CD4-positive, CD25-positive, alpha-beta regulatory T cell (primary cell): ENCODE results near the gene IL21. TPM values are rescaled to one million over a fixed set of nuclear protein-coding genes. Genes with fewer than 3 reads are reported as not detected.
"Not testable (repeated sequence)": the region's sequence is repeated elsewhere in the genome, so short reads cannot be mapped to it uniquely, and the experiment has no call there.

ENCODE experiments used
- ATAC-seq, 2 donors: fragments of 150-1000 bp; cut with Tn5 transposase; one replicate each; pipeline ENCODE4 v1.10.0; 2021; ENCODE audit warnings: low read depth in 2 of 2, moderate number of reproducible peaks in 2 of 2, moderate library complexity in 1 of 2
- DNase-seq, 3 donors: peaks; one replicate each; pipeline versions ENCODE4 v3.0.0 to v3.0.0-alpha.2; 2012 to 2022; ENCODE audit warnings: mixed read lengths in 1 of 3
- H3K27ac ChIP-seq: one replicate; pipeline ENCODE4 v1.7.0; 2013; ENCODE audit warnings: mild to moderate bottlenecking, low read length; ENCODE audit not compliant: insufficient read depth, poor library complexity, severe bottlenecking
- H3K27me3 ChIP-seq: one replicate; pipeline ENCODE4 v1.7.0; 2013; ENCODE audit warnings: low read length; ENCODE audit not compliant: control insufficient read depth, insufficient read depth
- H3K36me3 ChIP-seq: one replicate; pipeline ENCODE4 v1.7.0; 2013; ENCODE audit warnings: mild to moderate bottlenecking, low read length, moderate library complexity; ENCODE audit not compliant: control insufficient read depth, insufficient read depth
- H3K4me1 ChIP-seq: 2 replicates; pipeline ENCODE4 v1.7.0; 2013; ENCODE audit warnings: mild to moderate bottlenecking, low read length; ENCODE audit not compliant: insufficient read depth, control insufficient read depth, poor library complexity, severe bottlenecking
- H3K4me3 ChIP-seq: one replicate; pipeline ENCODE4 v1.7.0; 2013; ENCODE audit warnings: low read depth, mild to moderate bottlenecking, low read length, moderate library complexity
- H3K9me3 ChIP-seq, 2 experiments: 1 replicate in 1 of 2; 2 replicates in 1 of 2; pipeline ENCODE4 v1.7.0; 2013; ENCODE audit warnings: low read length in 2 of 2, mild to moderate bottlenecking in 1 of 2, moderate library complexity in 1 of 2; ENCODE audit not compliant: control insufficient read depth in 2 of 2
- H3K27ac Mint-ChIP-seq, 3 donors: one replicate each; pipeline ENCODE4 v1.8.0; 2020 to 2022; ENCODE audit warnings: mild to moderate bottlenecking in 3 of 3, mixed read lengths in 3 of 3, moderate library complexity in 2 of 3
- H3K27me3 Mint-ChIP-seq: one replicate; pipeline ENCODE4 v1.8.0; 2022; ENCODE audit warnings: mild to moderate bottlenecking, mixed read lengths
- H3K36me3 Mint-ChIP-seq: one replicate; pipeline ENCODE4 v1.8.0; 2020; ENCODE audit warnings: mixed read lengths
- H3K4me1 Mint-ChIP-seq, 4 donors: one replicate each; pipeline ENCODE4 v1.8.0; 2020 to 2022; ENCODE audit warnings: mixed read lengths in 4 of 4, mild to moderate bottlenecking in 1 of 4
- H3K4me3 Mint-ChIP-seq, 4 donors: one replicate each; pipeline ENCODE4 v1.8.0; 2020 to 2022; ENCODE audit warnings: mild to moderate bottlenecking in 4 of 4, mixed read lengths in 4 of 4, moderate library complexity in 3 of 4
- H3K9me3 Mint-ChIP-seq, 7 donors: one replicate each; pipeline ENCODE4 v1.8.0; 2020 to 2022; ENCODE audit warnings: mixed read lengths in 7 of 7, mild to moderate bottlenecking in 3 of 7, moderate library complexity in 2 of 7
- polyA plus RNA-seq, 4 donors: library from polyadenylated mRNA; unstranded; fragments of 300-500 nt; fragmentation: Illumina TruSeq; gene quantifications; one replicate each; pipeline ENCODE4 v1.2.3, GENCODE V29; 2021
- total RNA-seq: library from RNA; stranded (reverse); gene quantifications from one replicate; pipeline ENCODE4 v1.2.3, GENCODE V29; 2022

Gene IL21
- total and polyA plus RNA-seq, 5 donors from 2014 or later = 0.15 to 0.20 TPM; not detected in 3

- no peak overlapping the region for H3K27ac Mint-ChIP-seq
- no peak for ATAC-seq
- Histone ChIP-seq H3K36me3 (no peaks in the 10 kb centered on the region), H3K27me3 (no peaks in the 10 kb centered on the region), H3K27ac (no peak overlapping the region), H3K9me3 (no peaks in the 10 kb centered on the region), H3K4me3 (no peak overlapping the region), H3K4me1 (no peaks in the 10 kb centered on the region)
- peaks cover 0 to 2% (median 0%) of the 10 kb centered on the region in 4 donors for H3K4me1 Mint-ChIP-seq
- DNase-seq = no peak
- H3K27me3 Mint-ChIP-seq = peaks cover 4% of the 10 kb centered on the region
- H3K36me3 Mint-ChIP-seq = no peaks in the 10 kb centered on the region
- H3K4me3 Mint-ChIP-seq = no peak overlapping the region
- no peaks in the 10 kb centered on the region for H3K9me3 Mint-ChIP-seq
These were observed 32.2 kb downstream of the IL21 start for GRCh38 chr4:122588453-122589238.

DNA sequence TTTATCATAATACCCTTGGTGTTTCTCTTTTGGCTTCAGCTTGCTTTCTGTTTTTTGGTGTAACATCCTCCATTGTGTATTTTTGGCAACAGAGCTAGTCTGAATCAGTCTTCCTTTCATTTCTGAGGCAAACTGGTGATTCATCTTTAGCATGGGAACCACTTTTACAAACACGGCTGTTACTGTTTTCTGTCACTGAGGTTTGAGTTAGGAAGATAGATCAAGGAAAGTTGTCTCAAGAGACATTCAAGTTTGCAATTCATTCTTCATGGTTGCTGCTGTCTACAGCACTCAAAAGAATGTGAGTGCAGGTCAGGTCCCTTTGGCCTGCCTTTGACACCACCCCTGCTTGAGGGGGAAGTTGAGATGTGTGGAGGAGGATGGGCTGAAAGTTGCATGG lies 36.3 kb downstream of the IL21 start:
- no peak overlapping the region for H3K27ac Mint-ChIP-seq
- H3K36me3 ChIP-seq = no peaks in the 10 kb centered on the region
- DNase-seq (peak in 1 of 3 donors; percentile 6), ATAC-seq (no peak)
- H3K36me3 Mint-ChIP-seq = no peaks in the 10 kb centered on the region
- H3K9me3 Mint-ChIP-seq = no peaks in the 10 kb centered on the region
- H3K27me3 ChIP-seq = no peaks in the 10 kb centered on the region
- H3K27ac ChIP-seq = no peak overlapping the region
- no peak overlapping the region for H3K4me3 ChIP-seq
- no peaks in the 10 kb centered on the region for H3K9me3 ChIP-seq
- H3K4me1 Mint-ChIP-seq = peaks cover 0 to 5% (median 1%) of the 10 kb centered on the region in 4 donors
- H3K4me3 Mint-ChIP-seq = no peak overlapping the region
- H3K27me3 Mint-ChIP-seq = peaks cover 4% of the 10 kb centered on the region
- no peaks in the 10 kb centered on the region for H3K4me1 ChIP-seq

- Histone ChIP-seq H3K9me3 (no peaks in the 10 kb centered on the region), H3K4me1 (peaks cover under 1% of the 10 kb centered on the region), H3K27me3 (no peaks in the 10 kb centered on the region), H3K27ac (no peak overlapping the region), H3K36me3 (no peaks in the 10 kb centered on the region), H3K4me3 (no peak overlapping the region)
- peaks cover 4% of the 10 kb centered on the region for H3K27me3 Mint-ChIP-seq
- no peak overlapping the region for H3K27ac Mint-ChIP-seq
- no peaks in the 10 kb centered on the region for H3K9me3 Mint-ChIP-seq
- no peaks in the 10 kb centered on the region for H3K36me3 Mint-ChIP-seq
- H3K4me3 Mint-ChIP-seq = peak overlapping the region in 1 of 4 donors; percentile 8
- DNase-seq (no peak), ATAC-seq (no peak)
- H3K4me1 Mint-ChIP-seq = peaks cover 0 to 11% (median 3%) of the 10 kb centered on the region in 4 donors
These were observed 37.0 kb downstream of the IL21 start for GRCh38 chr4:122583906-122584305.

DNA sequence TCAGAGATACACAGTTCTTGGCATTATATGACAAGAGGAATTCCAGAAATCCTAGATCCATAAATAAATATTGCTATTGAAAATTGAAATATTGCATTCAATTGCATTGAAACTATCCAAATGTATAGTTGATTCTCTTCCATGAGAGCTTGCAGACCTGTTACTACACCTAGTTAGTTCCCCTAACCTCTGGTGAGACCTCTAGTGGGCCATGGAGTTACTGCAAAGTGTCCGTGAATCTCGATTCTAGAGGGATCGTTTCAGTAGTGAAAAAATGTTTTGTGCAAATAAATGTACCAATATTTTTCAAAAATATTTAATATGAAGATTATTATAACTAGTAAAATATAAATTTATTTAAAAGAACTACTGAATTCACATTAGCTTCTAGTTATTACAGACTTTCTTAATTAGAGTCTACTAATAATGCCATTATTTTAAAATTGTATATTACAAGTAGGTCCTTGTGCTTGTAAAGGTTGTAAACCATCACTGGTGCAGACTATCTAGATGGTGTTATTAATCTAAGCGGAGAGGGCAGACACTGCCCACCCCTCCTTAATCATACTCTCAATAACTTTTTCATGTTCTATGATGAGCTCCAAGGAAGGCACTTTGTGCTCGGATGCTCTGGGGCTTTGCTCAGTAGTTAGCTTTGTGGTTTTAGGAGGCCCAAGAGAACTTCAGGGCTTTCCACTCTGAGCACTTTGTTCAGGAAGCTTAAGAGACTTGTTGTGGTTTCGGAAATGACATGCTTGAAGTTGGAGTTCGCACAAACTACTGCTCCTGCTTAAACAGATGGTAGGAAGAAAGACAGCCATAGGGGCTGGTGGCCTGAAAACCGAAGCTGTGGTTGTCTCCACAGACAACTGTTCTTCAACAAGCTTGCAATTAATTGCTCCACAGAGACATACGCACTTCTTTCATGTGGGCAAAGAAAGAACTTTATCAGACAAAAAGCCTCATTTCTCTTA lies 42.8 kb downstream of the IL21 start:
- Mint-ChIP-seq H3K27me3 (peaks cover 14% of the 10 kb centered on the region), H3K27ac (peak overlapping the region; percentile 28 to 82 (median 77)), H3K36me3 (no peaks in the 10 kb centered on the region), H3K9me3 (no peaks in the 10 kb centered on the region), H3K4me1 (peaks cover 5 to 23% (median 16%) of the 10 kb centered on the region in 4 donors), H3K4me3 (peak overlapping the region in 3 of 4 donors; percentile 73 to 89 (median 74))
- Histone ChIP-seq H3K36me3 (no peaks in the 10 kb centered on the region), H3K9me3 (no peaks in the 10 kb centered on the region), H3K27ac (peak overlapping the region; percentile 43), H3K27me3 (no peaks in the 10 kb centered on the region), H3K4me3 (peak overlapping the region; percentile 56), H3K4me1 (peaks cover 13% of the 10 kb centered on the region)
- peak; percentile 10 to 58 (median 44) for DNase-seq
- ATAC-seq = peak; percentile 60 to 72

GRCh38 chr4:122577189-122577553 lies 43.7 kb downstream of the IL21 start:
- DNase-seq = no peak
- Mint-ChIP-seq H3K9me3 (no peaks in the 10 kb centered on the region), H3K36me3 (no peaks in the 10 kb centered on the region), H3K4me3 (peak overlapping the region in 1 of 4 donors; percentile 40), H3K27me3 (peaks cover 14% of the 10 kb centered on the region), H3K4me1 (peaks cover 5 to 19% (median 16%) of the 10 kb centered on the region in 4 donors), H3K27ac (no peak overlapping the region)
- Histone ChIP-seq H3K9me3 (no peaks in the 10 kb centered on the region), H3K27me3 (no peaks in the 10 kb centered on the region), H3K27ac (no peak overlapping the region), H3K4me3 (no peak overlapping the region), H3K4me1 (peaks cover 13% of the 10 kb centered on the region), H3K36me3 (no peaks in the 10 kb centered on the region)
- no peak for ATAC-seq

- Mint-ChIP-seq H3K36me3 (no peaks in the 10 kb centered on the region), H3K9me3 (no peaks in the 10 kb centered on the region), H3K27me3 (peaks cover 14% of the 10 kb centered on the region), H3K27ac (no peak overlapping the region), H3K4me3 (peak overlapping the region in 1 of 4 donors; percentile 40), H3K4me1 (peaks cover 5 to 19% (median 16%) of the 10 kb centered on the region in 4 donors)
- peak in 2 of 3 donors; percentile 33 to 60 for DNase-seq
- Histone ChIP-seq H3K4me1 (peaks cover 13% of the 10 kb centered on the region), H3K27me3 (no peaks in the 10 kb centered on the region), H3K36me3 (no peaks in the 10 kb centered on the region), H3K9me3 (no peaks in the 10 kb centered on the region), H3K27ac (no peak overlapping the region), H3K4me3 (no peak overlapping the region)
- no peak for ATAC-seq
These were observed 44.3 kb downstream of the IL21 start for GRCh38 chr4:122576261-122577188.

GRCh38 chr4:122574347-122574746 lies 46.5 kb downstream of the IL21 start:
- not testable (repeated sequence) for H3K36me3 Mint-ChIP-seq, H3K9me3 Mint-ChIP-seq, H3K27me3 Mint-ChIP-seq

More at GRCh38 chr4:122574347-122574746, 46.5 kb downstream of the IL21 start:
- H3K4me3 Mint-ChIP-seq, H3K27me3 ChIP-seq, H3K36me3 ChIP-seq, H3K27ac ChIP-seq, DNase-seq, ATAC-seq, H3K27ac Mint-ChIP-seq, H3K9me3 ChIP-seq, H3K4me3 ChIP-seq: not testable (repeated sequence)
- H3K4me1 Mint-ChIP-seq = peaks cover 5 to 19% (median 14%) of the 10 kb centered on the region in 4 donors
- peaks cover 13% of the 10 kb centered on the region for H3K4me1 ChIP-seq
